HCT116 (cell line): Measurements from ENCODE around the gene TMEM161B. TPM values are rescaled to one million over a fixed set of nuclear protein-coding genes. Genes with fewer than 3 reads are reported as not detected.

Experiments
- ATAC-seq: fragments of 200-7000 bp; cut with Tn5 transposase; 2 replicates; pipeline ENCODE4 v1.9.1; 2020; ENCODE audit warnings: mild to moderate bottlenecking, moderate library complexity
- BruUV-seq: library from RNA; stranded (reverse); fragments of 400-500 nt; replicated peaks from 2 replicates; lab custom pipeline; 2021; lab: Mats Ljungman, UMichigan
- CTCF ChIA-PET: fragments of 300-600 bp; sonication (Branson Sonifier 250); formaldehyde crosslinking; loops from one replicate; lab custom pipeline; 2021; ENCODE audit warnings: antibody characterized with exemption; lab: Charles Lee
- POLR2A ChIA-PET: fragments of 300-600, 350-600 bp; sonication (Branson Sonifier 250); formaldehyde crosslinking; loops from one replicate; lab custom pipeline; 2021; ENCODE audit warnings: antibody characterized with exemption; lab: Charles Lee
- RAD21 ChIA-PET, 2 experiments: fragments of 300-600 bp; sonication (Branson Sonifier 250); formaldehyde crosslinking; loops; one replicate each; lab custom pipeline; 2023; ENCODE audit warnings: low total read pairs in 2 of 2; ENCODE audit not compliant: uncharacterized antibody in 2 of 2, unreplicated experiment in 2 of 2, low non-redundant PET in 1 of 2; lab: Charles Lee
- DNase-seq: peaks from one replicate; pipeline ENCODE4 v3.0.0-alpha.2; 2010; ENCODE audit warnings: low read depth, low spot score
- H2AFZ ChIP-seq: fragments of 200-600 bp; shearing (Covaris generic), sonication (generic); 2 replicates; pipeline ENCODE4 v1.6.1; 2017; ENCODE audit warnings: low read depth, mixed run types, mixed read lengths, antibody characterized with exemption, low read length; ENCODE audit not compliant: poor library complexity, severe bottlenecking
- H3K27ac ChIP-seq: 2 replicates; pipeline ENCODE4 v1.5.1; 2012; ENCODE audit warnings: low read depth, low read length
- H3K27me3 ChIP-seq: fragments of 200-600 bp; sonication (generic); 2 replicates; pipeline ENCODE4 v1.6.1; 2016; ENCODE audit warnings: mixed run types, low read length, mixed read lengths; ENCODE audit not compliant: insufficient read depth
- H3K36me3 ChIP-seq, 2 experiments: fragments of 200-500 bp in 1 of 2; fragments of 200-600 bp in 1 of 2; sonication (Bioruptor generic) in 1 of 2; sonication (generic) in 1 of 2; 2 replicates each; pipeline versions ENCODE4 v1.5.1 to v1.6.1; 2014 to 2016; ENCODE audit warnings: low read length in 2 of 2, inconsistent platforms in 1 of 2, mixed read lengths in 1 of 2, mixed run types in 1 of 2; ENCODE audit not compliant: insufficient read depth in 2 of 2, control insufficient read depth in 1 of 2
- H3K4me1 ChIP-seq, 2 experiments: fragments of 200-600 bp in 1 of 2; sonication (generic) in 1 of 2; 2 replicates each; pipeline versions ENCODE4 v1.5.1 to v1.6.1; 2012 to 2017; ENCODE audit warnings: low read length in 2 of 2, inconsistent platforms in 1 of 2, mild to moderate bottlenecking in 1 of 2, mixed read lengths in 1 of 2, mixed run types in 1 of 2, moderate library complexity in 1 of 2; ENCODE audit not compliant: insufficient read depth in 2 of 2, control insufficient read depth in 1 of 2
- H3K4me2 ChIP-seq: fragments of 200-600 bp; sonication (generic); 2 replicates; pipeline ENCODE4 v1.6.1; 2017; ENCODE audit warnings: mixed run types, low read length, mixed read lengths
- H3K4me3 ChIP-seq, 2 experiments: fragments of 200-600 bp in 1 of 2; sonication (generic) in 1 of 2; replicated peaks in 1 of 2; 2 replicates each; pipeline ENCODE4 v1.5.1; 2011 to 2016; ENCODE audit warnings: low read length in 2 of 2, control low read depth in 1 of 2, low read depth in 1 of 2, mild to moderate bottlenecking in 1 of 2, mixed read lengths in 1 of 2, mixed run types in 1 of 2
- H3K79me2 ChIP-seq: fragments of 200-600 bp; sonication (generic); 2 replicates; pipeline ENCODE4 v1.6.1; 2017; ENCODE audit warnings: mild to moderate bottlenecking, mixed run types, low read length, moderate library complexity, mixed read lengths; ENCODE audit not compliant: insufficient read depth
- H3K9ac ChIP-seq: fragments of 200-600 bp; sonication (generic); 2 replicates; pipeline ENCODE4 v1.6.1; 2016; ENCODE audit warnings: low read length, mixed read lengths
- H3K9me2 ChIP-seq: fragments of 200-600 bp; sonication (generic), shearing (Covaris generic); 2 replicates; pipeline ENCODE4 v1.6.1; 2017; ENCODE audit warnings: mixed run types, mild to moderate bottlenecking, moderate library complexity; ENCODE audit not compliant: insufficient read depth
- H3K9me3 ChIP-seq, 2 experiments: fragments of 200-500 bp in 1 of 2; fragments of 200-600 bp in 1 of 2; sonication (Bioruptor generic) in 1 of 2; sonication (generic) in 1 of 2; 2 replicates each; pipeline ENCODE4 v1.6.1; 2014 to 2017; ENCODE audit warnings: low read length in 2 of 2, mixed read lengths in 2 of 2, inconsistent platforms in 1 of 2, low read depth in 1 of 2, mild to moderate bottlenecking in 1 of 2, mixed run types in 1 of 2, moderate library complexity in 1 of 2; ENCODE audit not compliant: control insufficient read depth in 1 of 2, insufficient read depth in 1 of 2
- H4K20me1 ChIP-seq: fragments of 200-600 bp; sonication (generic), shearing (Covaris generic); 2 replicates; pipeline ENCODE4 v1.6.1; 2017; ENCODE audit warnings: mixed run types, mild to moderate bottlenecking, moderate library complexity; ENCODE audit not compliant: insufficient read depth
- CTCF ChIP-seq, 3 experiments: fragments of 200-600 bp in 1 of 3; sonication (generic) in 1 of 3; IDR thresholded peaks in 2 of 3; conservative IDR thresholded peaks in 1 of 3; 2 replicates each; pipeline ENCODE4 v1.5.1; 2012 to 2017; ENCODE audit warnings: low read depth in 2 of 3, low read length in 2 of 3, antibody characterized with exemption in 1 of 3, borderline replicate concordance in 1 of 3, control low read depth in 1 of 3, mild to moderate bottlenecking in 1 of 3, mixed read lengths in 1 of 3, mixed run types in 1 of 3, moderate library complexity in 1 of 3; ENCODE audit not compliant: insufficient read depth in 1 of 3
- EGR1 ChIP-seq: IDR thresholded peaks from 2 replicates; pipeline ENCODE4 v1.6.1; 2012; ENCODE audit warnings: low read depth
- ELF1 ChIP-seq: IDR thresholded peaks from 2 replicates; pipeline ENCODE4 v1.6.1; 2012; ENCODE audit warnings: low read depth, borderline replicate concordance
- EZH2 ChIP-seq: fragments of 200-600 bp; sonication (generic); IDR thresholded peaks from 2 replicates; pipeline ENCODE4 v1.6.1; 2017; ENCODE audit warnings: antibody characterized with exemption, mixed run types
- MAX ChIP-seq: IDR thresholded peaks from 2 replicates; pipeline ENCODE4 v1.6.1; 2012
- RAD21 ChIP-seq: IDR thresholded peaks from 2 replicates; pipeline ENCODE4 v1.6.1; 2012; ENCODE audit warnings: low read depth, mild to moderate bottlenecking
- SIN3A ChIP-seq: IDR thresholded peaks from 2 replicates; pipeline ENCODE4 v1.6.1; 2012; ENCODE audit warnings: low read depth
- SP1 ChIP-seq: IDR thresholded peaks from 2 replicates; pipeline ENCODE4 v1.6.1; 2012; ENCODE audit warnings: low read depth
- SRF ChIP-seq: IDR thresholded peaks from 2 replicates; pipeline ENCODE4 v1.6.1; 2012; ENCODE audit warnings: low read depth
- YY1 ChIP-seq: IDR thresholded peaks from 2 replicates; pipeline ENCODE4 v1.6.1; 2011; ENCODE audit warnings: low read length, low read depth, moderate library complexity, mild to moderate bottlenecking; ENCODE audit not compliant: insufficient replicate concordance; ENCODE audit errors: extremely low read depth
- ZFX ChIP-seq: fragments of 450-650 bp; IDR thresholded peaks from 2 replicates; pipeline ENCODE4 v1.6.1; 2017
- ZNF274 ChIP-seq: fragments of 200-500 bp; sonication (Bioruptor generic); IDR thresholded peaks from 2 replicates; pipeline ENCODE4 v1.6.1; 2014; ENCODE audit warnings: mild to moderate bottlenecking, low read depth, low read length, inconsistent platforms
- intact Hi-C: fragments of 100-400 bp; cut with micrococcal nuclease; formaldehyde crosslinking; loops from 2 replicates; pipeline ENCODE4 v1.10.0; 2022
- total RNA-seq: library from RNA; stranded (reverse); gene quantifications from one replicate; pipeline ENCODE4 v1.2.1, GENCODE V29; 2021; ENCODE audit not compliant: unreplicated experiment

Gene TMEM161B
- total RNA-seq, 1 experiment from 2014 or later: 22.1 TPM

- DNase-seq (no peak), ATAC-seq (no peak)
- Histone ChIP-seq H3K27ac (no peak overlapping the region), H3K36me3 (peaks cover 9 to 18% of the 10 kb centered on the region in 2 experiments; a peak in 3 of 4 replicates), H3K4me3 (no peak overlapping the region), H3K4me1 (no peaks in the 10 kb centered on the region), H3K9ac (no peak overlapping the region), H3K4me2 (no peak overlapping the region), H3K9me2 (no peaks in the 10 kb centered on the region), H4K20me1 (no peaks in the 10 kb centered on the region; the same call in 1 of the 2 replicates), H3K79me2 (no peaks in the 10 kb centered on the region), H3K27me3 (no peaks in the 10 kb centered on the region), H2AFZ (no peak overlapping the region), H3K9me3 (peaks cover 0 to 3% of the 10 kb centered on the region in 2 experiments; a peak in 2 of 4 replicates)
- ChIA-PET POLR2A (no interaction called here), RAD21 (no interaction called here), CTCF (no interaction called here)
- TF ChIP-seq SIN3A (no peak), RAD21 (no peak), EGR1 (no peak), YY1 (no peak), ZFX (no peak), SP1 (no peak), ZNF274 (no peak), ELF1 (no peak), SRF (no peak), CTCF (IDR thresholded peaks at IDR 0.05 in 2 of 3, conservative IDR thresholded peaks at IDR 0.05 in 1 of 3; ENCODE audit: borderline replicate concordance in 1 of 3, insufficient read depth in 1 of 3, low read depth in 2 of 3, low read length in 2 of 3) (no peak), EZH2 (no peak), MAX (no peak)
- no TSS peak for BruUV-seq
- intact Hi-C loops: no loop called here
These were observed 74.7 kb downstream of the TMEM161B start for GRCh38 chr5:88193896-88194295.
